ENCODE data around the gene GATAD2B. TPM values are rescaled to one million over a fixed set of nuclear protein-coding genes. Genes with fewer than 3 reads are reported as not detected.
A peak's percentile ranks its signal among the peaks of the same experiment; 100 is the strongest.

GATAD2B gene
- polyA plus RNA-seq, 4 donors, result 2.9 to 11.3 (median 4.0) TPM

- WGBS, 3 donors, result 74 to 89% (median 86%) methylated on average over 3 of the region's 3 CpGs
- Histone ChIP-seq H3K4me3 (ENCODE audit: low read depth in 1 of 3, low read length in 3 of 3) (no peak overlapping the region), H3K27me3 (ENCODE audit: control insufficient read depth in 3 of 3, insufficient read depth in 3 of 3, low read length in 3 of 3) (no peaks in the 10 kb centered on the region), H3K9me3 (ENCODE audit: control insufficient read depth in 2 of 2, insufficient read depth in 1 of 2, low read depth in 1 of 2, low read length in 1 of 2) (no peaks in the 10 kb centered on the region), H3K36me3 (ENCODE audit: control insufficient read depth in 3 of 3, insufficient read depth in 2 of 3, low read depth in 1 of 3, low read length in 3 of 3) (peaks cover 0 to 11% (median 0%) of the 10 kb centered on the region in 3 donors), H3K27ac (ENCODE audit: low read depth in 1 of 3, low read length in 2 of 3) (peak overlapping the region in 2 of 3 donors; percentile 41 to 72), H3K4me1 (ENCODE audit: control insufficient read depth in 3 of 3, insufficient read depth in 2 of 3, low read depth in 1 of 3, low read length in 2 of 3) (peaks cover 7 to 21% (median 14%) of the 10 kb centered on the region in 3 donors)
- no peak for FAIRE-seq
- peak in 1 of 2 donors; percentile 20 for DNase-seq
Observed at GRCh38 chr1:153882296-153882912, 40.4 kb downstream of the GATAD2B start.

GRCh38 chr1:153881751-153882150, 41.0 kb downstream of the GATAD2B start:
- Histone ChIP-seq H3K36me3 (ENCODE audit: control insufficient read depth in 3 of 3, insufficient read depth in 2 of 3, low read depth in 1 of 3, low read length in 3 of 3) (peaks cover 0 to 11% (median 0%) of the 10 kb centered on the region in 3 donors), H3K9me3 (ENCODE audit: control insufficient read depth in 2 of 2, insufficient read depth in 1 of 2, low read depth in 1 of 2, low read length in 1 of 2) (no peaks in the 10 kb centered on the region), H3K27me3 (ENCODE audit: control insufficient read depth in 3 of 3, insufficient read depth in 3 of 3, low read length in 3 of 3) (no peaks in the 10 kb centered on the region), H3K4me3 (ENCODE audit: low read depth in 1 of 3, low read length in 3 of 3) (no peak overlapping the region), H3K27ac (ENCODE audit: low read depth in 1 of 3, low read length in 2 of 3) (peak overlapping the region in 1 of 3 donors; percentile 72), H3K4me1 (ENCODE audit: control insufficient read depth in 3 of 3, insufficient read depth in 2 of 3, low read depth in 1 of 3, low read length in 2 of 3) (peaks cover 7 to 17% (median 10%) of the 10 kb centered on the region in 3 donors)
- FAIRE-seq (no peak), DNase-seq (no peak)
- 44 to 61% (median 59%) methylated on average over 9 of the region's 9 CpGs for WGBS, 3 donors

- DNase-seq (peak; percentile 87 to 93), FAIRE-seq (no peak)
- Histone ChIP-seq H3K9me3 (ENCODE audit: control insufficient read depth in 2 of 2, insufficient read depth in 1 of 2, low read depth in 1 of 2, low read length in 1 of 2) (no peaks in the 10 kb centered on the region), H3K27me3 (ENCODE audit: control insufficient read depth in 3 of 3, insufficient read depth in 3 of 3, low read length in 3 of 3) (no peaks in the 10 kb centered on the region), H3K36me3 (ENCODE audit: control insufficient read depth in 3 of 3, insufficient read depth in 2 of 3, low read depth in 1 of 3, low read length in 3 of 3) (peaks cover 0 to 7% (median 0%) of the 10 kb centered on the region in 3 donors), H3K4me3 (ENCODE audit: low read depth in 1 of 3, low read length in 3 of 3) (no peak overlapping the region), H3K27ac (ENCODE audit: low read depth in 1 of 3, low read length in 2 of 3) (peak overlapping the region in 2 of 3 donors; percentile 26 to 72), H3K4me1 (ENCODE audit: control insufficient read depth in 3 of 3, insufficient read depth in 2 of 3, low read depth in 1 of 3, low read length in 2 of 3) (peaks cover 7 to 17% (median 10%) of the 10 kb centered on the region in 3 donors)
- 10 to 21% (median 14%) methylated on average over 5 of the region's 5 CpGs for WGBS, 3 donors
Observed at GRCh38 chr1:153880962-153881361, 41.8 kb downstream of the GATAD2B start.

GRCh38 chr1:153880024-153880423, 42.7 kb downstream of the GATAD2B start:
- Histone ChIP-seq H3K4me3 (ENCODE audit: low read depth in 1 of 3, low read length in 3 of 3) (no peak overlapping the region), H3K27me3 (ENCODE audit: control insufficient read depth in 3 of 3, insufficient read depth in 3 of 3, low read length in 3 of 3) (no peaks in the 10 kb centered on the region), H3K4me1 (ENCODE audit: control insufficient read depth in 3 of 3, insufficient read depth in 2 of 3, low read depth in 1 of 3, low read length in 2 of 3) (peaks cover 7 to 17% (median 10%) of the 10 kb centered on the region in 3 donors), H3K9me3 (ENCODE audit: control insufficient read depth in 2 of 2, insufficient read depth in 1 of 2, low read depth in 1 of 2, low read length in 1 of 2) (no peaks in the 10 kb centered on the region), H3K36me3 (ENCODE audit: control insufficient read depth in 3 of 3, insufficient read depth in 2 of 3, low read depth in 1 of 3, low read length in 3 of 3) (peaks cover 0 to 11% (median 0%) of the 10 kb centered on the region in 3 donors), H3K27ac (ENCODE audit: low read depth in 1 of 3, low read length in 2 of 3) (no peak overlapping the region)
- DNase-seq (no peak), FAIRE-seq (no peak)
- 91 to 95% (median 95%) methylated on average over 9 of the region's 9 CpGs for WGBS, 3 donors

GRCh38 chr1:153877112-153877511, 45.7 kb downstream of the GATAD2B start:
- H3K4me3 ChIP-seq (ENCODE audit: low read depth in 1 of 3, low read length in 3 of 3), result no peak overlapping the region
- H3K27ac ChIP-seq (ENCODE audit: low read depth in 1 of 3, low read length in 2 of 3), result no peak overlapping the region
- no peaks in the 10 kb centered on the region for H3K9me3 ChIP-seq (ENCODE audit: control insufficient read depth in 2 of 2, insufficient read depth in 1 of 2, low read depth in 1 of 2, low read length in 1 of 2)
- no peaks in the 10 kb centered on the region for H3K27me3 ChIP-seq (ENCODE audit: control insufficient read depth in 3 of 3, insufficient read depth in 3 of 3, low read length in 3 of 3)
- FAIRE-seq, result no peak
- 68 to 82% (median 79%) methylated on average over 1 of the region's 1 CpG for WGBS, 3 donors
- no peak for DNase-seq
- H3K36me3 ChIP-seq (ENCODE audit: control insufficient read depth in 3 of 3, insufficient read depth in 2 of 3, low read depth in 1 of 3, low read length in 3 of 3), result peaks cover 0 to 13% (median 0%) of the 10 kb centered on the region in 3 donors
- H3K4me1 ChIP-seq (ENCODE audit: control insufficient read depth in 3 of 3, insufficient read depth in 2 of 3, low read depth in 1 of 3, low read length in 2 of 3), result peaks cover 2 to 9% (median 5%) of the 10 kb centered on the region in 3 donors

GRCh38 chr1:153872934-153873333, 49.8 kb downstream of the GATAD2B start:
- WGBS, 3 donors, result 59 to 70% (median 68%) methylated on average over 2 of the region's 2 CpGs
- H3K27ac ChIP-seq (ENCODE audit: low read depth in 1 of 3, low read length in 2 of 3), result no peak overlapping the region
- H3K27me3 ChIP-seq (ENCODE audit: control insufficient read depth in 3 of 3, insufficient read depth in 3 of 3, low read length in 3 of 3), result no peaks in the 10 kb centered on the region
- DNase-seq (no peak), FAIRE-seq (no peak)
- no peak overlapping the region for H3K4me3 ChIP-seq (ENCODE audit: low read depth in 1 of 3, low read length in 3 of 3)
- H3K36me3 ChIP-seq (ENCODE audit: control insufficient read depth in 3 of 3, insufficient read depth in 2 of 3, low read depth in 1 of 3, low read length in 3 of 3), result peaks cover 0 to 25% (median 0%) of the 10 kb centered on the region in 3 donors
- H3K9me3 ChIP-seq (ENCODE audit: control insufficient read depth in 2 of 2, insufficient read depth in 1 of 2, low read depth in 1 of 2, low read length in 1 of 2), result peaks cover 0 to 9% of the 10 kb centered on the region in 2 donors
- no peaks in the 10 kb centered on the region for H3K4me1 ChIP-seq (ENCODE audit: control insufficient read depth in 3 of 3, insufficient read depth in 2 of 3, low read depth in 1 of 3, low read length in 2 of 3)

- DNase-seq, result no peak
- no peak for FAIRE-seq
Observed at GRCh38 chr1:153872331-153872730, 50.4 kb downstream of the GATAD2B start.

GRCh38 chr1:153869486-153869885, 53.3 kb downstream of the GATAD2B start:
- H3K9me3 ChIP-seq (ENCODE audit: control insufficient read depth in 2 of 2, insufficient read depth in 1 of 2, low read depth in 1 of 2, low read length in 1 of 2), result peaks cover 0 to 9% of the 10 kb centered on the region in 2 donors
- H3K27ac ChIP-seq (ENCODE audit: low read depth in 1 of 3, low read length in 2 of 3), result no peak overlapping the region
- no peaks in the 10 kb centered on the region for H3K27me3 ChIP-seq (ENCODE audit: control insufficient read depth in 3 of 3, insufficient read depth in 3 of 3, low read length in 3 of 3)
- 89 to 95% (median 92%) methylated on average over 3 of the region's 3 CpGs for WGBS, 3 donors
- no peak for FAIRE-seq
- peaks cover 0 to 1% (median 0%) of the 10 kb centered on the region in 3 donors for H3K4me1 ChIP-seq (ENCODE audit: control insufficient read depth in 3 of 3, insufficient read depth in 2 of 3, low read depth in 1 of 3, low read length in 2 of 3)
- no peak overlapping the region for H3K4me3 ChIP-seq (ENCODE audit: low read depth in 1 of 3, low read length in 3 of 3)
- H3K36me3 ChIP-seq (ENCODE audit: control insufficient read depth in 3 of 3, insufficient read depth in 2 of 3, low read depth in 1 of 3, low read length in 3 of 3), result peaks cover 0 to 27% (median 0%) of the 10 kb centered on the region in 3 donors
- DNase-seq, result no peak

More at GRCh38 chr1:153872331-153872730, 50.4 kb downstream of the GATAD2B start:
- Histone ChIP-seq H3K4me1 (ENCODE audit: control insufficient read depth in 3 of 3, insufficient read depth in 2 of 3, low read depth in 1 of 3, low read length in 2 of 3) (no peaks in the 10 kb centered on the region), H3K27me3 (ENCODE audit: control insufficient read depth in 3 of 3, insufficient read depth in 3 of 3, low read length in 3 of 3) (no peaks in the 10 kb centered on the region), H3K36me3 (ENCODE audit: control insufficient read depth in 3 of 3, insufficient read depth in 2 of 3, low read depth in 1 of 3, low read length in 3 of 3) (peaks cover 0 to 26% (median 0%) of the 10 kb centered on the region in 3 donors), H3K9me3 (ENCODE audit: control insufficient read depth in 2 of 2, insufficient read depth in 1 of 2, low read depth in 1 of 2, low read length in 1 of 2) (peaks cover 0 to 9% of the 10 kb centered on the region in 2 donors), H3K4me3 (ENCODE audit: low read depth in 1 of 3, low read length in 3 of 3) (no peak overlapping the region), H3K27ac (ENCODE audit: low read depth in 1 of 3, low read length in 2 of 3) (no peak overlapping the region)
- 79 to 91% (median 89%) methylated on average over 3 of the region's 3 CpGs for WGBS, 3 donors

All from small intestine (tissue), 7 donors.